H9 (cell line): ENCODE measurements around the gene WDR64. TPM values are rescaled to one million over a fixed set of nuclear protein-coding genes. Genes with fewer than 3 reads are reported as not detected.

Experiments used
- DNase-seq: peaks from one replicate; pipeline ENCODE4 v3.0.0-alpha.2; 2017
- H2AFZ ChIP-seq: one replicate; pipeline ENCODE4 v1.6.1; 2013; ENCODE audit warnings: mild to moderate bottlenecking, low read length, control low read depth, moderate library complexity
- H2AK5ac ChIP-seq: 2 replicates; pipeline ENCODE4 v1.6.1; 2013; ENCODE audit warnings: low read length, control low read depth, mixed read lengths; ENCODE audit not compliant: insufficient read length
- H2BK120ac ChIP-seq: one replicate; pipeline ENCODE4 v1.6.1; 2013; ENCODE audit warnings: low read depth, mild to moderate bottlenecking, low read length, control low read depth, inconsistent platforms; ENCODE audit not compliant: poor library complexity, severe bottlenecking
- H2BK12ac ChIP-seq: 2 replicates; pipeline ENCODE4 v1.6.1; 2013; ENCODE audit warnings: low read length, control low read depth, mixed read lengths, low read depth; ENCODE audit not compliant: insufficient read length
- H2BK15ac ChIP-seq: 2 replicates; pipeline ENCODE4 v1.6.1; 2013; ENCODE audit warnings: low read depth, low read length, control low read depth
- H2BK20ac ChIP-seq: one replicate; pipeline ENCODE4 v1.6.1; 2013; ENCODE audit warnings: low read depth, mild to moderate bottlenecking, low read length, control low read depth, inconsistent platforms; ENCODE audit not compliant: poor library complexity, severe bottlenecking
- H2BK5ac ChIP-seq: 2 replicates; pipeline ENCODE4 v1.6.1; 2013; ENCODE audit warnings: low read length, control low read depth, mixed read lengths; ENCODE audit not compliant: insufficient read length
- H3K14ac ChIP-seq: 2 replicates; pipeline ENCODE4 v1.6.1; 2013; ENCODE audit warnings: low read length, control low read depth; ENCODE audit not compliant: insufficient read depth
- H3K18ac ChIP-seq: 2 replicates; pipeline ENCODE4 v1.6.1; 2013; ENCODE audit warnings: low read depth, mild to moderate bottlenecking, mixed read lengths, low read length, control low read depth; ENCODE audit not compliant: insufficient read length
- H3K23ac ChIP-seq: 2 replicates; pipeline ENCODE4 v1.6.1; 2013; ENCODE audit warnings: low read length, control low read depth, mixed read lengths, low read depth; ENCODE audit not compliant: insufficient read length
- H3K23me2 ChIP-seq: 2 replicates; pipeline ENCODE4 v1.6.1; 2013; ENCODE audit warnings: low read depth, mild to moderate bottlenecking, mixed read lengths, low read length, control low read depth; ENCODE audit not compliant: insufficient read length, poor library complexity, severe bottlenecking
- H3K27ac ChIP-seq: 2 replicates; pipeline ENCODE4 v1.5.1; 2013; ENCODE audit warnings: low read length, control low read depth, mixed read lengths, low read depth; ENCODE audit not compliant: insufficient read length
- H3K27me3 ChIP-seq: 2 replicates; pipeline ENCODE4 v1.6.1; 2013; ENCODE audit warnings: low read length, control low read depth, inconsistent platforms; ENCODE audit not compliant: insufficient read depth
- H3K4ac ChIP-seq: 2 replicates; pipeline ENCODE4 v1.6.1; 2013; ENCODE audit warnings: low read depth, mild to moderate bottlenecking, control low read depth, inconsistent platforms, low read length, moderate library complexity
- H3K4me1 ChIP-seq: 2 replicates; pipeline ENCODE4 v1.6.1; 2013; ENCODE audit warnings: low read length, control low read depth, inconsistent platforms; ENCODE audit not compliant: insufficient read depth
- H3K4me2 ChIP-seq: 2 replicates; pipeline ENCODE4 v1.6.1; 2013; ENCODE audit warnings: low read length, control low read depth, mixed read lengths; ENCODE audit not compliant: insufficient read length, insufficient read depth
- H3K56ac ChIP-seq: 2 replicates; pipeline ENCODE4 v1.6.1; 2013; ENCODE audit warnings: low read depth, mild to moderate bottlenecking, mixed read lengths, low read length, control low read depth; ENCODE audit not compliant: insufficient read length
- H3K79me1 ChIP-seq: 2 replicates; pipeline ENCODE4 v1.6.1; 2013; ENCODE audit warnings: low read depth, mild to moderate bottlenecking, moderate library complexity, low read length, control low read depth, inconsistent platforms; ENCODE audit not compliant: insufficient read depth, poor library complexity, severe bottlenecking
- H3K79me2 ChIP-seq: 2 replicates; pipeline ENCODE4 v1.6.1; 2013; ENCODE audit warnings: low read length, control low read depth, inconsistent platforms; ENCODE audit not compliant: insufficient read depth
- H3K9ac ChIP-seq: 2 replicates; pipeline ENCODE4 v1.6.1; 2013; ENCODE audit warnings: low read length, control low read depth, mixed read lengths; ENCODE audit not compliant: insufficient read length; ENCODE audit errors: extremely low read depth
- H3K9me3 ChIP-seq: one replicate; pipeline ENCODE4 v1.6.1; 2013; ENCODE audit warnings: low read depth, low read length, inconsistent platforms; ENCODE audit not compliant: control insufficient read depth
- H3T11ph ChIP-seq: one replicate; pipeline ENCODE4 v1.6.1; 2013; ENCODE audit warnings: mild to moderate bottlenecking, low read length, control low read depth, inconsistent platforms
- H4K20me1 ChIP-seq: one replicate; pipeline ENCODE4 v1.6.1; 2013; ENCODE audit not compliant: control insufficient read depth, insufficient read length, insufficient read depth
- H4K5ac ChIP-seq: 2 replicates; pipeline ENCODE4 v1.6.1; 2013; ENCODE audit warnings: low read depth, mild to moderate bottlenecking, mixed read lengths, low read length, control low read depth; ENCODE audit not compliant: insufficient read length
- H4K8ac ChIP-seq: replicated peaks from 2 replicates; pipeline ENCODE4 v1.6.1; 2013; ENCODE audit warnings: low read length, control low read depth, mixed read lengths, low read depth; ENCODE audit not compliant: insufficient read length
- H4K91ac ChIP-seq: 2 replicates; pipeline ENCODE4 v1.6.1; 2013; ENCODE audit warnings: low read depth, mild to moderate bottlenecking, moderate library complexity, mixed read lengths, low read length, control low read depth; ENCODE audit not compliant: insufficient read length
- H3K27ac Mint-ChIP-seq, 3 experiments: 2 replicates in 2 of 3; 3 replicates in 1 of 3; pipeline ENCODE4 v1.8.0; 2020 to 2021; ENCODE audit warnings: mixed read lengths in 3 of 3, mild to moderate bottlenecking in 1 of 3, moderate library complexity in 1 of 3
- H3K27me3 Mint-ChIP-seq: 2 replicates; pipeline ENCODE4 v1.8.0; 2021; ENCODE audit warnings: low read depth, mild to moderate bottlenecking, moderate library complexity, mixed read lengths
- H3K36me3 Mint-ChIP-seq, 3 experiments: 2 replicates in 2 of 3; 3 replicates in 1 of 3; pipeline ENCODE4 v1.8.0; 2020 to 2021; ENCODE audit warnings: low read depth in 3 of 3, mixed read lengths in 3 of 3; ENCODE audit not compliant: insufficient read depth in 1 of 3
- H3K4me1 Mint-ChIP-seq, 2 experiments: 2 replicates each; pipeline ENCODE4 v1.8.0; 2020; ENCODE audit warnings: mixed read lengths in 2 of 2
- H3K4me3 Mint-ChIP-seq, 2 experiments: 2 replicates in 1 of 2; 3 replicates in 1 of 2; pipeline ENCODE4 v1.8.0; 2020 to 2021; ENCODE audit warnings: mild to moderate bottlenecking in 2 of 2, mixed read lengths in 2 of 2, moderate library complexity in 1 of 2
- H3K9me3 Mint-ChIP-seq, 2 experiments: 2 replicates in 1 of 2; 3 replicates in 1 of 2; pipeline ENCODE4 v1.8.0; 2020; ENCODE audit warnings: mild to moderate bottlenecking in 2 of 2, mixed read lengths in 2 of 2, moderate library complexity in 1 of 2
- CTCF ChIP-seq: fragments of 200-600 bp; sonication (generic); conservative IDR thresholded peaks from 3 replicates; pipeline ENCODE4 v1.8.0; 2021; ENCODE audit warnings: antibody characterized with exemption, mild to moderate bottlenecking
- WGBS: extraction: QIAGEN DNeasy Blood & Tissue Kit; methylation state at CpG from one replicate; pipeline ENCODE4 v1.1.7; 2013; ENCODE audit warnings: missing lambda C conversion rate, low lambda C conversion rate, mixed read lengths; ENCODE audit not compliant: insufficient read length; ENCODE audit errors: extremely low coverage; 5-methylcytosine and 5-hydroxymethylcytosine counted together
- total RNA-seq: library from RNA; stranded (reverse); gene quantifications from 2 replicates; pipeline ENCODE4 v1.2.1, GENCODE V29; 2021

WDR64 gene
- total RNA-seq, 1 experiment from 2014 or later, result not detected

GRCh38 chr1:241816008-241816407 is 163.9 kb downstream of the WDR64 start:
- Histone ChIP-seq H3K18ac (no peak overlapping the region), H3K4me2 (no peak overlapping the region), H3T11ph (no peak overlapping the region), H3K4me1 (no peaks in the 10 kb centered on the region), H2BK12ac (no peak overlapping the region), H3K27ac (no peak overlapping the region), H2BK20ac (no peak overlapping the region), H2AFZ (no peak overlapping the region), H4K8ac (no peak overlapping the region), H3K27me3 (no peaks in the 10 kb centered on the region), H3K79me2 (no peaks in the 10 kb centered on the region), H3K4ac (no peak overlapping the region), H3K9me3 (no peaks in the 10 kb centered on the region), H3K23ac (no peak overlapping the region), H2AK5ac (no peak overlapping the region), H4K20me1 (no peaks in the 10 kb centered on the region), H4K5ac (no peak overlapping the region), H3K9ac (no peak overlapping the region), H2BK120ac (no peak overlapping the region), H2BK5ac (no peak overlapping the region), H3K23me2 (no peaks in the 10 kb centered on the region), H3K79me1 (no peaks in the 10 kb centered on the region), H3K56ac (no peak overlapping the region), H3K14ac (no peak overlapping the region), H2BK15ac (no peak overlapping the region), H4K91ac (no peak overlapping the region)
- Mint-ChIP-seq H3K4me1 (no peaks in the 10 kb centered on the region), H3K9me3 (no peaks in the 10 kb centered on the region), H3K27ac (no peak overlapping the region), H3K36me3 (no peaks in the 10 kb centered on the region), H3K4me3 (no peak overlapping the region), H3K27me3 (no peaks in the 10 kb centered on the region)
- DNase-seq, result no peak
- WGBS, result no CpG with 5 or more reads among the region's 6 CpGs
- TF ChIP-seq CTCF, result no peak
